AG04449 (cell line): ENCODE results near the gene SHISA4.
"Not testable (repeated sequence)": the region's sequence is repeated elsewhere in the genome, so short reads cannot be mapped to it uniquely, and the experiment has no call there.

Experiments used
- CTCF ChIA-PET: fragments of 350-600 bp; formaldehyde crosslinking; extraction: SDS; loops from one replicate; lab custom pipeline; 2021; ENCODE audit warnings: antibody characterized with exemption; lab: Yijun Ruan, JAX
- POLR2A ChIA-PET: fragments of 400-600, 350-600 bp; formaldehyde crosslinking; extraction: SDS; loops from one replicate; lab custom pipeline; 2020; ENCODE audit warnings: antibody characterized with exemption, inconsistent platforms; lab: Yijun Ruan, JAX
- DNase-seq: peaks from one replicate; pipeline ENCODE4 v3.0.0-alpha.2; 2010; ENCODE audit warnings: low read depth, low spot score
- H3K4me3 ChIP-seq: 2 replicates; pipeline ENCODE4 v1.5.1; 2011; ENCODE audit warnings: low read depth, mild to moderate bottlenecking, control low read depth, low read length
- TF ChIP-seq, protein P1 (sequence below): IDR thresholded peaks from one replicate; pipeline ENCODE4 v1.5.1; 2011; ENCODE audit warnings: mild to moderate bottlenecking, moderate library complexity, low read length, control low read depth, inconsistent platforms; ENCODE audit not compliant: insufficient read depth; ENCODE audit errors: missing control alignments

SHISA4 gene

DNA sequence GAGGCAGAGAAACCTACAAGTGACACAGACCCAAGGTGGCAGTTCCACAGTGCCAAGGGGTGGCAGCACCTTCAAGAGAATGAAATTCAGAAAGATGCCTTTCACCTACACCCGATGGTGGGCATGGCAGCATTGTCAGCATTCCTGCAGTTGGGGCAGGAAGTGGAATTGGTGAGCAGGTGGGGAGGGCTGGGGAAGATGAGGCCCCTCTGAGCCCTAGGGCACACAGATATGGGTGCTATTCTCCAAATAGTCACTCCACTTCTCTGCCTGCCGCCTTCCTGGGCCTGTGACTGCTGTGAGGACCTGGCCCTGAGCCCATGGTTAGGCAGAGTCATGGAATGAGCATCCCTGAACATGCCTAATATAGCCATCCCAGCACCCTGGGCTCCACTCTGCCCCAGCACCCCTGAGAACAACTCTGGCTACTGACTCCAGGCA lies 8.3 kb downstream of the SHISA4 start:
- TF ChIP-seq, protein P1, sequence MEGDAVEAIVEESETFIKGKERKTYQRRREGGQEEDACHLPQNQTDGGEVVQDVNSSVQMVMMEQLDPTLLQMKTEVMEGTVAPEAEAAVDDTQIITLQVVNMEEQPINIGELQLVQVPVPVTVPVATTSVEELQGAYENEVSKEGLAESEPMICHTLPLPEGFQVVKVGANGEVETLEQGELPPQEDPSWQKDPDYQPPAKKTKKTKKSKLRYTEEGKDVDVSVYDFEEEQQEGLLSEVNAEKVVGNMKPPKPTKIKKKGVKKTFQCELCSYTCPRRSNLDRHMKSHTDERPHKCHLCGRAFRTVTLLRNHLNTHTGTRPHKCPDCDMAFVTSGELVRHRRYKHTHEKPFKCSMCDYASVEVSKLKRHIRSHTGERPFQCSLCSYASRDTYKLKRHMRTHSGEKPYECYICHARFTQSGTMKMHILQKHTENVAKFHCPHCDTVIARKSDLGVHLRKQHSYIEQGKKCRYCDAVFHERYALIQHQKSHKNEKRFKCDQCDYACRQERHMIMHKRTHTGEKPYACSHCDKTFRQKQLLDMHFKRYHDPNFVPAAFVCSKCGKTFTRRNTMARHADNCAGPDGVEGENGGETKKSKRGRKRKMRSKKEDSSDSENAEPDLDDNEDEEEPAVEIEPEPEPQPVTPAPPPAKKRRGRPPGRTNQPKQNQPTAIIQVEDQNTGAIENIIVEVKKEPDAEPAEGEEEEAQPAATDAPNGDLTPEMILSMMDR = no peak
- H3K4me3 ChIP-seq = no peak overlapping the region
- CTCF ChIA-PET = interaction anchor here (1.1 to 15.5 kb wide), 21 partner anchors 10 to 225 kb away, joined by 3 to 656 read pairs (median 12); partner anchors contain the start of genes GPR37L1, LMOD1, RNPEP and TIMM17A
- POLR2A ChIA-PET = interaction anchor here (1.1 to 3.3 kb wide), 6 partner anchors 7 to 76 kb away, joined by 4 to 22 read pairs (median 6); partner anchors contain the start of genes LMOD1 and TIMM17A
- no peak for DNase-seq

DNA sequence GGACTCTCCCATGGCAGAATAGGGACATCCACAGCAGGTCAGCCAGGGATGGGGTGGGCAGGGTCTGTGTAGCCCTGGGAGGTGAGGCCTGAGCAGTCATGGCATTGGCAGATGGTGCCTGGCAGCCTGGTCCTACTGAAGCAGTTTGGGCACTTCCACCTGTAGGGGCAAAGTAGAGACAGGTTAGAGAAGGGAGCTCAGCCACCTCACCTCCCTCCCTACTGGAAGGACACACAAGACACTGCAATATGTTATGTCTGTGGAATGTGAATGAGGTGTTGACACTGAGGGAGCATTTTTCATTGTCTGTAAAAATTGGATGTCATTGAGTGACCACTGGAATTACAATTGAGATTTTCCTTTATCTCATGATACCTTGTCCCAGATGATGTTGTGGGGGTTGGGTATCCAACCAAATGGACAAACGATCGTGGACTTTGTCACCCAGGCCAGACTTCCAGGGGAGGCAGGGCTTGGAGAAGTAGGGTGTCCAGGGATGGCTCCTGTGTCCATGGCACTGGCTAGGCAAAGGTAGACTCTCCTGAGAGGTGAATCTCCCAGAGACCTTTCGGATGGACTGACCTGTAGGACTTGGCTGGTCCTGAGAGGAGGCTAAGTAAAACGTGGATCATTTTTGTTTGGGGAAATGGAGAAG lies 9.7 kb downstream of the SHISA4 start:
- ChIA-PET POLR2A (interaction anchor here (0.9 to 1.5 kb wide), 2 partner anchors 57 to 73 kb away, joined by 3 to 4 read pairs; partner anchors contain the start of gene TIMM17A), CTCF (interaction anchor here (0.8 to 15.5 kb wide), 9 partner anchors 8 to 236 kb away, joined by 3 to 656 read pairs (median 7); partner anchors contain the start of genes LMOD1 and TIMM17A)
- no peak for DNase-seq
- TF ChIP-seq, protein P1 = no peak
- no peak overlapping the region for H3K4me3 ChIP-seq

DNA sequence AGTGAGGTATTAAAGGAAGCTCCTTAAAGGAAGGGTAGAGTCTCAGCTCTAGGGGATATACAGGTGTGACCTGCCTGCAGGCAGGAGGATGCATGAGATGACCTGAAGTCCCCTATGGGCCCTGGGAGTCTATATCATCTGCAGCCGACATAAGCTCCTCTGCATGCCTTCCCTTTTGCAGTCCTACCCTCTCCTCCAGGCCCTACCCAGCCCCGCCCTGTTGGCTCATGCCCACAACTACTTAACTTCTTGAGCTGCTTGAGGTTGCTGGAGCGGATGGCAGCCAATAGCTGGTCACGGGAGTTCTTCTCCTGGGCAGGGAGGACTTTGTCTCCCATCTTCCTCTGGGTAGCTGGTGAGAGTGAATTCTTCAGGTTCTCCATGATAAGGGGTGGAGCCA lies 10.3 kb downstream of the SHISA4 start:
- DNase-seq = no peak
- CTCF ChIA-PET = interaction anchor here (1.0 to 15.5 kb wide), 4 partner anchors 47 to 101 kb away, joined by 4 to 656 read pairs (median 56); partner anchors contain the start of gene LMOD1
- POLR2A ChIA-PET = no interaction called here

DNA sequence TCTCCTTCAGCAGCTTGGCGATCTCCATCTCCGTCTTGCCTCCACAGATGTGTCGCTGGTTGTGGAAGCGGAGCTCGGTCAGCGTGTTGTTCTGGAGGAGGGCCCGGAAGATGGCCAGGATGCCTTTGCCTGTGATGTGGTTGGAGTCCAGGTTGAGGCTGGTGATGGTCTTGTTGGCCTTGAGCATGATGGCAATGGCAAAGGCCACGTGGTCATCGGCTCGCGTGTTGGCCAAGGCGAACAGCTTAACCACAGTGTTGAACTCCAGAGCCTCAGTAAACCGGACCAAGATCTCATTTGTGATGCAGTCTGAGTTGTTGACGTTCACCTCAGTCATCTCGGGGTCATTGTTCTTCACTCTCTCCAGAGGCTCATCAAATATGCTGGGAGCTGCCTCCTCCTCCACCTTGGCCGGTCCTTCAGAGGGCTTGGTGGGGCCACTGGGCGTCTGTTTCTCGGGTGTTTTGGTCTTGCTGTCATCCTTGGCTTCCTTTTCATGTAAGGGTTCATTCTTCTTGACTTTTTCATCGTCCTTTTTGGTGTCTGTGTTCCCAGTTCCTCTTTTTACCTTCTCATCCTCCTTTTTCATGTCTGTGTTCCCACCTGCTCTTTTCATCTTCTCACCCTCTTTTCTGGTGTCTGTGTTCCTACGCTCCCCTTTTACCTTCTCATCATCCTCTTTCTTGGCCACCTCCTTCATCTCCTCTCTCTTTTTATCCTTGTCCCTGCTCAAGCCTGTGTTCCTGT lies 11.2 kb downstream of the SHISA4 start:
- ChIA-PET CTCF (interaction anchor here (5.8 to 15.5 kb wide), 2 partner anchors 46 to 70 kb away, joined by 63 to 656 read pairs; partner anchors contain the start of gene LMOD1), POLR2A (interaction anchor here (0.6 to 1.0 kb wide), 3 partner anchors 11 to 38 kb away, joined by 3 to 4 read pairs (median 3); partner anchors contain the start of gene SHISA4)
- TF ChIP-seq, protein P1 = no peak
- H3K4me3 ChIP-seq = no peak overlapping the region
- DNase-seq = no peak

More for the DNA sequence above, 10.3 kb downstream of the SHISA4 start:
- TF ChIP-seq, protein P1 = no peak
- no peak overlapping the region for H3K4me3 ChIP-seq

DNA sequence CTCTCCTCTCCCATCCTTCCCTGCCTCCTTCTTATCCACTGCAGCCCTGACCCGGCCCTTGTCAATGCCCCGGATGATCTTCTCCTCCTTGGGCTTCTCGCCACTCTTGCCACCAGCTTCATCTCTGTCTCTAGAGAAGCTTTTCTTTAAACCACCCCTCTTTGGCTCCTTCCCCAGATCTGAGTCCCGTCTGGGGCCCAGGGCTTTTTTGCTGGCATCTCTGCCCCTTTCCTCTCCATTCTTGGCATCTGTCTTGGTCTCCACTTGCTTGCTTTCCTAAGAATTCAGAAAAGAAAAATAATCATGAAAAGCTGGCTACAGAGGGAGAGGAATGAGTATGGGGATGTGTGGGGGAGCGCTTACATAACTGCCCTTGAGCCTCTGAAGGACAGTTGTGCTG lies 11.8 kb downstream of the SHISA4 start:
- POLR2A ChIA-PET = interaction anchor here (0.7 to 1.0 kb wide), 2 partner anchors 11 to 25 kb away, joined by 3 read pairs; partner anchors contain the start of gene SHISA4
- H3K4me3 ChIP-seq = no peak overlapping the region
- CTCF ChIA-PET = interaction anchor here (0.9 to 15.5 kb wide), 2 partner anchors 45 to 70 kb away, joined by 5 to 656 read pairs; partner anchors contain the start of gene LMOD1
- TF ChIP-seq, protein P1 = no peak
- no peak for DNase-seq

DNA sequence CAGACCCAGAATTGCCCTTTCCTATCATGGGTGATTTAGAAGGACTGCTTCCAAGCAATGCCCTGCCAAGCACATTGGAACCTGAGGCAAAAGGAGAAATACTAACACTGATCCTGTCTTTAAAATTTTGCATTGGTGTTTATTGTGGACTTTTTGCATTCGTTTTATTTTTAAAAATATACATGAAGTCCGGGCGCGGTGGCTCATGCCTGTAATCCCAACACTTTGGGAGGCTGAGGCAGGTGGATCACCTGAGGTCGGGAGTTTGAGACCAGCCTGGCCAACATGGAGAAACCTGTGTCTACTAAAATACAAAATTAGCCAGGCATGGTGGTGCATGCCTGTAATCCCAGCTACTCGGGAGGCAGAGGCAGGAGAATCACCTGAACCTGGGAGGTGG lies 12.3 kb downstream of the SHISA4 start:
- H3K4me3 ChIP-seq, POLR2A ChIA-PET, DNase-seq: not testable (repeated sequence)
- CTCF ChIA-PET = interaction anchor here (0.9 to 15.5 kb wide), 3 partner anchors 45 to 82 kb away, joined by 3 to 656 read pairs (median 5); partner anchors contain the start of gene LMOD1
